ENCODE measurements around the gene PCNA.

DNA sequence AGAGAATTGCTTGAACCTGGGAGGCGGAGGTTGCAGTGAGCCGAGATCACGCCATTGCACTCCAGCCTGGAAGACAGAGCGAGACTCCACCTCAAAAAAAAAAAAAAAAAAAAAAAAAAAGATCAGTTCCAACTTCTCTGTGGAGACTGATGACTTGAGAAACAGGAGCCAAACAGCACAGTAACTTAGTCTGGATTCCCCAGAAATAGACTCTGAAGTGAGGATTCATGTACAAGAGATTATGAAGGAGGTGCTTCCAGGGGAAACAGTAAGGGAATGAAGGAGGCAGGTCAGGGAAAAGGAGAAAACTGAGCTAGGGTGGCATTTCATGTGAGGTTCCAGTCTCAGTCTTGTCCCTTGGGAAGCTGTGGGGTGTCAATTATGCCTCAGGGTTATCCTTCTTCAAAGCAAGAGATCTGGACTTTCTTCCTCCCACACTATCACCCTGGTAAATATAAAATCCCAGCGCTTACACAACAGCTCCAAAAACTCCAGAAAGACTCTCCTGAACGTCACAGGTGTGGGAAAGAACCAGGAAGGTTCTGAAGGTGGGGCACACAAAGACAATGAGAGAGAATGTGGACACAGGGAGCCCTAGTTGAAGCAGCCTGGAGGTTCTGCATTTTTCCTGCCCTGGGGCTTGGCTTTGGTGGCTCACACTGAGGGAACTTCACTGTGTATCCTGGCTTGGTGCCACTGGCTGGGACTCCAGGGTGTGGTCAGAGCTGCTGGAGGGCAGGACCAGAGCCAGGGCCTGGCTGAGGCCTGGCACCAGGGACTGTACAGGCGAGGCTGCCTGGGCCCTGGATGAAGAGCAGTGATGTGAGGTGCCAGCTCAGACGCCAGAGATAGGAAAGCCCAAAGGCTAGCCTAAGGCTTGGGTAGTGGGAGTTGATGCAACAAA is 46.8 kb downstream of the PCNA start:
- no peak for TF ChIP-seq POLR2A (IDR thresholded peaks at IDR 0.05)
- TF ChIP-seq, protein P1, sequence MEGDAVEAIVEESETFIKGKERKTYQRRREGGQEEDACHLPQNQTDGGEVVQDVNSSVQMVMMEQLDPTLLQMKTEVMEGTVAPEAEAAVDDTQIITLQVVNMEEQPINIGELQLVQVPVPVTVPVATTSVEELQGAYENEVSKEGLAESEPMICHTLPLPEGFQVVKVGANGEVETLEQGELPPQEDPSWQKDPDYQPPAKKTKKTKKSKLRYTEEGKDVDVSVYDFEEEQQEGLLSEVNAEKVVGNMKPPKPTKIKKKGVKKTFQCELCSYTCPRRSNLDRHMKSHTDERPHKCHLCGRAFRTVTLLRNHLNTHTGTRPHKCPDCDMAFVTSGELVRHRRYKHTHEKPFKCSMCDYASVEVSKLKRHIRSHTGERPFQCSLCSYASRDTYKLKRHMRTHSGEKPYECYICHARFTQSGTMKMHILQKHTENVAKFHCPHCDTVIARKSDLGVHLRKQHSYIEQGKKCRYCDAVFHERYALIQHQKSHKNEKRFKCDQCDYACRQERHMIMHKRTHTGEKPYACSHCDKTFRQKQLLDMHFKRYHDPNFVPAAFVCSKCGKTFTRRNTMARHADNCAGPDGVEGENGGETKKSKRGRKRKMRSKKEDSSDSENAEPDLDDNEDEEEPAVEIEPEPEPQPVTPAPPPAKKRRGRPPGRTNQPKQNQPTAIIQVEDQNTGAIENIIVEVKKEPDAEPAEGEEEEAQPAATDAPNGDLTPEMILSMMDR (IDR thresholded peaks at IDR 0.05): no peak

All from uterus (tissue), 2 donors.